Thoracic aorta (tissue), 2 donors: Measurements from ENCODE around the gene MAN2A1. TPM values are rescaled to one million over a fixed set of nuclear protein-coding genes. Genes with fewer than 3 reads are reported as not detected.

ENCODE experiments used
- ATAC-seq: fragments of 150-250 bp; one replicate; pipeline ENCODE4 v1.8.0; 2017; ENCODE audit warnings: low read depth; ENCODE audit not compliant: insufficient number of reproducible peaks, low FRiP score
- DNase-seq: peaks from one replicate; pipeline ENCODE4 v3.0.0-alpha.2; 2020; ENCODE audit warnings: low spot score
- H3K27ac ChIP-seq, 2 donors: fragments of 200-600 bp; sonication (generic); 1 replicate in 1 of 2; 2 replicates in 1 of 2; pipeline ENCODE4 v1.5.1; 2016; ENCODE audit warnings: mild to moderate bottlenecking in 2 of 2, moderate library complexity in 2 of 2
- H3K27me3 ChIP-seq: fragments of 200-600 bp; sonication (generic); replicated peaks from 2 replicates; pipeline ENCODE4 v1.6.0; 2016; ENCODE audit warnings: mild to moderate bottlenecking; ENCODE audit not compliant: insufficient read depth
- H3K36me3 ChIP-seq: fragments of 200-600 bp; sonication (generic); one replicate; pipeline ENCODE4 v1.5.1; 2016
- H3K4me1 ChIP-seq, 2 donors: fragments of 200-600 bp; sonication (generic); 1 replicate in 1 of 2; 2 replicates in 1 of 2; pipeline versions ENCODE4 v1.5.1 to v1.6.0; 2016; ENCODE audit warnings: low read depth in 2 of 2, mild to moderate bottlenecking in 1 of 2; ENCODE audit not compliant: control insufficient read depth in 1 of 2
- H3K4me3 ChIP-seq: fragments of 200-600 bp; sonication (generic); 2 replicates; pipeline ENCODE4 v1.5.1; 2016; ENCODE audit warnings: mild to moderate bottlenecking
- H3K9me3 ChIP-seq: fragments of 200-600 bp; sonication (generic); 2 replicates; pipeline ENCODE4 v1.5.1; 2016
- CTCF ChIP-seq: fragments of 200-600 bp; sonication (generic); IDR thresholded peaks from one replicate; pipeline ENCODE4 v1.5.1; 2019; ENCODE audit warnings: antibody characterized with exemption
- total RNA-seq, 2 donors: library from RNA; depleted of rRNA; stranded (reverse); fragments of >200 nt; gene quantifications; one replicate each; pipeline versions ENCODE4 v1.1.0 to v1.2.3, GENCODE V29; 2016

The MAN2A1 gene
- total RNA-seq, 2 donors from 2014 or later: 64.8 to 82.8 TPM

DNA sequence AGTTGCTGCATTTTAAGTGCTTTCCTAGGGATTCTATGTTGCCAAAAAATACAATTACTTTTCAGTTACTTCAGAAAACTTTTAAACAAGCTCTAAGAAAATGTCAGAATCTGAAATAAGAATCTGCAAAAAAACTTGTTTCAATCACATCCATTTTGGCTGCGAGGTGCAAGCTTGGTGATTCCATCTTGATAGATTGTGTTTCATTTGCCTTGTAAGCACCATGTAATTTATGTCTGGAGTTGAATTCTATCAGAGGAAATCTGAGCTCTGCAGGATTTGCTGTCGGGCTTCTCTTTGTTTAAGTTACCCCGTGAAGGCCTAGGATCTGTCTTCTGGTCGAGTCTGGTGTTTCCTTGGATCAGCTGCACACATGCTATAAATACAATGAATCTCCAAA is 40.4 kb upstream of the MAN2A1 start:
- H3K4me1 ChIP-seq: peaks cover 0 to 14% of the 10 kb centered on the region in 2 donors
- DNase-seq (no peak), ATAC-seq (no peak)
- no peak for TF ChIP-seq CTCF
- H3K27ac ChIP-seq: no peak overlapping the region
- no peaks in the 10 kb centered on the region for H3K36me3 ChIP-seq
- H3K27me3 ChIP-seq: no peaks in the 10 kb centered on the region
- no peaks in the 10 kb centered on the region for H3K9me3 ChIP-seq
- H3K4me3 ChIP-seq: no peak overlapping the region

- Histone ChIP-seq H3K27ac (no peak overlapping the region), H3K27me3 (no peaks in the 10 kb centered on the region), H3K4me3 (no peak overlapping the region), H3K9me3 (no peaks in the 10 kb centered on the region), H3K36me3 (no peaks in the 10 kb centered on the region), H3K4me1 (peaks cover 0 to 6% of the 10 kb centered on the region in 2 donors)
- ATAC-seq (no peak), DNase-seq (no peak)
- TF ChIP-seq CTCF: no peak
Measured at GRCh38 chr5:109650493-109650892, 39.2 kb upstream of the MAN2A1 start.

DNA sequence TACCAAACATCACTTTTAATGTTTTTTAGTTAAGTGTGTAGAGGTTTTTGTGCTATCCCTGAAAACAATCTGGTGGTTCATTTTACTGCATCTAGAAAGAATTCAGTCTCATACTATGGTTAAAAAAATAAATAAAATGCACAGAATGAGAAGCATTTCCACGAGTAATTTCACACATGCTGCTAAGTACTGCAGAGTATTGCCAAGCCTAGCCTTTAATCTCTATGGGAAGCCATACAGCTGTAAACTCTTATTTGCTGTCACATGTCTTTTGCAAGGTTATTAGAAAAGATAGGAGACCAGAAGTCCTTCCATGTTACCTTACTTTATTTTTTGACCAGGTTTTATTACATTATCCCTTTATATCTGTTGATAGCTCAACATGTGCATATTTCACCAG is 37.6 kb upstream of the MAN2A1 start:
- no peak for ATAC-seq
- Histone ChIP-seq H3K27ac (no peak overlapping the region), H3K4me3 (no peak overlapping the region), H3K9me3 (no peaks in the 10 kb centered on the region), H3K4me1 (peaks cover under 1 to 15% of the 10 kb centered on the region in 2 donors), H3K27me3 (no peaks in the 10 kb centered on the region), H3K36me3 (no peaks in the 10 kb centered on the region)
- no peak for DNase-seq
- TF ChIP-seq CTCF: no peak

- Histone ChIP-seq H3K4me3 (no peak overlapping the region), H3K9me3 (no peaks in the 10 kb centered on the region), H3K36me3 (no peaks in the 10 kb centered on the region), H3K27ac (no peak overlapping the region), H3K4me1 (peaks cover 7 to 24% of the 10 kb centered on the region in 2 donors), H3K27me3 (no peaks in the 10 kb centered on the region)
- TF ChIP-seq CTCF: no peak
- no peak for ATAC-seq
- DNase-seq: no peak
Measured at GRCh38 chr5:109653042-109653441, 36.7 kb upstream of the MAN2A1 start.

DNA sequence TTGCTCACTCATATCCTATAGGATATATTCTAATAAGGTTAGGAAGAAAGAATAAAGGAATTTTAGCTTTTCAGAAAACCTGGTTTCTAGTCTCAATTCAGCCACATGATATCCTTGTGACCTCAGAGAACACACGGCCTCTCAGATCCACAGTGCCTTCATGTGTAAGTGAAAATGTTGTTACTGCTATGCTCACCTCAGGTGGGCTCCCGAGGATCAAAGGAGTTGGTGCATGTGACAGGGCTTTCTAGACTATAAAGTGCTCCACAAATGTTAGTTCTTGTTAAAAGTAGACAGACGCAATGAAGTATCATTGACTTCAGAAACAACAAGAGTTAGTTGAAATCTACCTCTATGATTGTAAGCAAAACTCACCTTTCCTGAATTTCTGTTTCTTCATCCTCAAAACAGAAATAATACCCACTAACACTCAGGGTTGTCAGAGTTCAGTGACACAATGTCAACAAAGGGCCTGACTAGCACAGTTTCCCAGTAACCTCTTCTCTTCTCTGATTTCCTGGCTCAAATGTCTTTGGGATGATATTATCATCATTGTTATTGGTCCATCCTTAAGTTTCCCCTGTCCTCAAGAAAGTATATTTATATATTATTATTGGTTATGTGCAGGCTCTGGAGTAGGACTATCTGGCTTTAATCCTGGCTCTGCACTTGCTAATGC is 36.0 kb upstream of the MAN2A1 start:
- no peak overlapping the region for H3K27ac ChIP-seq
- H3K4me1 ChIP-seq: peaks cover 7 to 29% of the 10 kb centered on the region in 2 donors
- ATAC-seq (no peak), DNase-seq (no peak)
- H3K9me3 ChIP-seq: no peaks in the 10 kb centered on the region
- no peak overlapping the region for H3K4me3 ChIP-seq
- no peaks in the 10 kb centered on the region for H3K27me3 ChIP-seq
- no peaks in the 10 kb centered on the region for H3K36me3 ChIP-seq
- no peak for TF ChIP-seq CTCF
